Measurements from ENCODE around the gene ADSS2. TPM values are rescaled to one million over a fixed set of nuclear protein-coding genes. Genes with fewer than 3 reads are reported as not detected.
A peak's percentile ranks its signal among the peaks of the same experiment; 100 is the strongest.

Gene ADSS2
- total RNA-seq, 1 experiment from 2014 or later: 61.5 TPM

DNA sequence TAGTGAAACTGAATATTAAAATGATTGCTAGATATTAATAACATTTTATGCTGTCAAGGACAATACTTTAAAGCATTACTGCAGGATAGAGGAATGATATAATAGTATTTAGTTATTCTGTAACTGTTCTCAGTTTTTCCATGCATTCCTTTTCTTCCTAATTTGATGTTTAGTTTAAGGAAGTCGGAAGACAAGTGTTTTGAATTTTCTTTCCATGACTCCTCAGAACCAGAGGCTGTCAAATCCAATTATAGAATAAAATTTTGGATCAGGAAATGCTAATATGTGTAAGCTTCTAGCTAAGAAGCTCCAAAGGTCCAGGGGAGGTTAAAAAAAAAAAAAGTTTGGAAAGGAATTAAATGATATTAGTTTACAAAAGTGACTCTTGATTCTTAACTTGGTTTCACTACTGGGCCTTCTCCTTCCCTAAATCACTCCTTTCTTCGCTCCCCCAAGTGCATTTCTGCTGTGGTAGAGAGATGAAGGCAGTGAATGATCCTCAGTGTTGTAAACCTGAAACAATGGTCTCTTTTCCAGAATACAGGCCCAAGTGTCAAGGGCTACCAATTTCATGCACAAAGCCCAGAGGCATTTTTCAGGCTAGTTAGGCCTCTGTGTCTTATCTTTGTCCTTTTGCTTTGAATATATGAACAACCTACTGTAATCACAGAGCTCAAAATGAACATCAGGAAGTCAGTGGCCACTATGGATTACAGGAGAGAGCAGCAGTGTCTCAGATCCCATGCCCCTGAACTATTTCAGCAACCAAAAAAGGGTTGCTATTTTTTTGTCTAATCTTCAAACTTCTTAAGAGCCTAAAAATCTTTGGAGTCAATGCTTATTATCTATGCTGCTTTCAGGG lies 6.2 kb downstream of the ADSS2 start:
- no peak for DNase-seq (ENCODE audit: low read depth)

DNA sequence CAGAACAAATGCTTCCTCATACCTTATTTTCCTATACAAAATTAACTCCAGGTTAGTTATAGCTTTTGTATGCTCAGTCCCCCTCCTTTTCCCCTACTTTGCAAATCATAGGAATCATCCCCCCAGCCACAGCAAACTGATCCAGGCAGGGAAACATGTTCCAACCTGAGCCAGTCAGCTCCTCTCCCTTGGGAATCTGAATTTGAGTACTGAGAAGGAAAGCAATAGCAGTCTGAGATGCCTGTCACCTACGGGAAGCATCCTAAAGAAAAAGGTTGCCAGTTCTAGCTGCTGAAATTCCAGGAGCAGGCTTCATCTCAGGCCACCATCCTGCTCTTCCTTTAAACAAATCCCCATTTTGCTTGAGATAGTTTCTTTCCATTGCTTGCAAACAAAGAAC lies 6.9 kb downstream of the ADSS2 start:
- DNase-seq (ENCODE audit: low read depth): no peak

DNA sequence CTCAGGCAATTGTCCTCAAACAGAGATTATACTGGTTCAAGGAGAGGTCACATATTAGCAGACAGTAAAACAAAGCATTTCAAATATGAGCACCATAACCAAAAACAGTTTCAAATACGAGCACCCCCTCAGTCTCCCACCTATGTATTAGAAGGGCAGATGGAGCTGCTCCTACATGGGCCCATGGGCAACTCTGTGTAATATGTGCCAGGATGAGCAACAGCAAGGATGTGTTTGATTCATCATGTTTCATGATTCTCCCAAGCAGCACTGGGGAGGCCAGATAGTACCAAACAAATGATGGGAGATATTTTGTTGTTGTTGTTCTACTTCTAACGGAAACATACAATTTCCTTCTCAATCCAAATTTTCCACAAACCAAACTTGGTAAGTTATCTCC lies 8.9 kb downstream of the ADSS2 start:
- DNase-seq (ENCODE audit: low read depth): no peak

DNA sequence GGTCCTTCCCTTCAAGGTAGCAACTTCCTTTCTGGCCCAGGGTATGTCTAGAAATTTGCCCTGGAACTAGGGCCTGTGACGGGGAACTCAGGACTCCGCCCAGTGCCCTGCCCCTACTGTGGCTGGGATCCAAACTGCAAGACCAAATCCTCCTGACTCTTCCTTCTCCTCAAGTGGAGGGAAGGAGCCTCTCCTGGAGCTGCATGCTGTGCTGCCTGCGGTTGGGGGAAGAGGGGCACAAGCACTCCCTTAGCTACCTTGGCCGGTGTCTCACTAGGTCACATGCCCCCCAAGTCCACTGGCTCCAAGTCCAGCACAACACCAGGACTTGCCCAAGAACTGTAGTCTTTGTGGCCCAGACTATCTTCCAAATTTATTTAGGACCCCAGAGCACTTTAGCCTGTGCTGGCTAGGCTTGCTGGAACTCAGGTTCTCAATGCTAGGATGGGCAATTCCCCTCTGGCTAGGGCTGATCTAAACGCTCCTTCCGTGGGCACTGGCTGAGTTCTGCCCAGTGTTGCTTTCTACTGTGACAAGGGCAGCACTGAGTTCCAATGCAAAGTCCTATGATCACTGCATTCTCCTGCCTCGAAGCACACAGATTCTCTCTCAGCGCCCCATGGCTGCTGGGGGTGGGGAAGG lies 12.2 kb downstream of the ADSS2 start:
- no peak for DNase-seq (ENCODE audit: low read depth)

DNA sequence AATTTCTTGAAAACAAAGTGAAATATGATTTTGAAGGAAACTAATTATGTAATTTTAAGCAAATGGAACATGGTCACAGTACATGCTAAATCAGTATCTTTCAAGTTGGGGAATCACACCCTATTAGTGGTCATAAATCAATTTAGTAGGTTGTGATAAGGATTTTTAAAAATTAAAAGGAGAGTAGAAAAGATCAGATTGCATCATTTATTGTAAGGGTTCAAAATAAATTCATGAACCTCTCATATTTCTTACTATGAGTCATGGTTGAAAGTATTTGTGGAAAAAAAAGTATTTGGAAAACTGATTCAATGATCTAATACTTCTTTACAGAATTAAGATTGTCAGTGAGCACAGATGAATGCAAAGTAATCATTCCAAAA lies 14.6 kb downstream of the ADSS2 start:
- no peak for DNase-seq (ENCODE audit: low read depth)

DNA sequence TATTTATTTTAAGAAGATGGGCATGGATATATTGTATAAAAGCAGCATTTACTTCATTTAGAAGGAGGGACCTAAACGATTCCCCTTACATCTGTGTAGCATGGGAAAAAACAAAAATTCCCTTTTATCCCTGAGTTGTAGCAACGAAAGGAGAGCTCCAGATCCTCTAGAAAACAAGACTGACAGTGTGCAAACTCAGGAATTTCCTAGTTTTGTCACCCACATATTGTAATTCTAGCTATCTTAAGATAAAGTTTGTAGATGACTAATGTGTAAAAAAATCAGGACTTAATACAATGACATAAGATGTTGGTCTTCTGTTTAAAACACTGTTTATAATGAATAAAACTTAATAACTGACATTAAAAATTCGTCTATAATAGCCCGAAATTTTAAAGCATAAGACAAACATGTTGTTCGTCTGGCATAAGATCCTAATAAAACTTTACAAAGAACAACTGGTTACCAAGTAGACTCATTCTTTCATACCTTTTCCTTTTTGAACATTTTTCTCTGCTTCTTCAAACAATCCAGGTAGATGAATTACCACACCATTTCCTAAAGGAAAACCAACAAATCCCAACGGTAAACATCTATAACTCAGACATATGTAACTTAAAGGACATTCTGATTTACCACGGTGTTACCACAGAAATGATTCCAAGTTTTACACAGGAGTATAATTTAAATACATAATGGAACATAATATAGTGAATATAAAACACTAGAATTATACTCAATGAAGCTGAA lies 15.2 kb downstream of the ADSS2 start:
- peak; percentile 19 for DNase-seq (ENCODE audit: low read depth)

DNA sequence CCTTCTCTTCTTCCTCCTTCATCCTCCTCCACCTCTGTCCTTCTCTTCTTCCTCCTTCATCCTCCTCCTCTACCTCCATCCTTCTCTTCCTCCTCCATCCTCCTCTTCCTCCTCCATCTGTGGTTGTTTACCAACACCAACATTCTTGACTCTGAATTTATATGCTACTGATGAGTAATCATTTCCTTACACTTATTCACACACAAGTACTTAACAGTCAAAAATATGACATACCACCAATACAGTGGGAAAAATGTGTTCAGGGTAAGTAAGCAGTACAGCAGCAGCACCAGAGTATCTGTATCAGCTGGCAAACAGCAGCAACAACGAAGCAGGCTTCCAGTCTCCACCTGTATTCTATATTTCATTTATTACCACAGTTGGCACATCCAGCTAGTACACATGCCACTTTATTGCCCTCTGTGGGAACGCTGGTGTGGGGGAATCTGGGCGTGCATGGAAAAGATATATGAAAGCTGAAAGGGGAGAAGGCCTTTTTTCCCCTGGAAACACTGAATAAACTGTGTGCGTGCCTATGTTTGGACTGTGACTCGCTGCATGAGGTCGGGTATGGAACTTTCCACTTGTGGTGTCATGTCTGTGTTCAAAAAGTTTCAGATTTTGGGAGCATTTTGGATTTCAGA lies 16.0 kb downstream of the ADSS2 start:
- DNase-seq (ENCODE audit: low read depth): peak; percentile 34

DNA sequence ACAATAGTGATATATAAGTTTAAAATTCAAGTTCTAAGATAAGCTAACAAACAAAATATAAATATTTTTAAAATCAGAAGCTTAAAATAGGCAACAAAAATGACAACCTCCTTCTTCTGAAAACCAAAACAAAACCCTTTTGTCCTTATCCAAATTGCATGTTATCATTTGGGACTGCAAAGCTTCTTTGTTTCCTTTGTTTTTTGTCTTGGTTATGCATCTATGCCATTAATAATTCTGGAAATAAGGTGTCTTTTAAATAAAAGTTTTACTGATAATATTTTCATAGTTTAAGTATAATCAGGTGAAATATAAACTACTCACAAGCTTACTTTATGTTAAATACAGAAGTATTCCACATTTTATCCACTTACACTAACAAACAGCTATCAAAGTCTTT lies 20.5 kb downstream of the ADSS2 start:
- no peak for DNase-seq (ENCODE audit: low read depth)

DNA sequence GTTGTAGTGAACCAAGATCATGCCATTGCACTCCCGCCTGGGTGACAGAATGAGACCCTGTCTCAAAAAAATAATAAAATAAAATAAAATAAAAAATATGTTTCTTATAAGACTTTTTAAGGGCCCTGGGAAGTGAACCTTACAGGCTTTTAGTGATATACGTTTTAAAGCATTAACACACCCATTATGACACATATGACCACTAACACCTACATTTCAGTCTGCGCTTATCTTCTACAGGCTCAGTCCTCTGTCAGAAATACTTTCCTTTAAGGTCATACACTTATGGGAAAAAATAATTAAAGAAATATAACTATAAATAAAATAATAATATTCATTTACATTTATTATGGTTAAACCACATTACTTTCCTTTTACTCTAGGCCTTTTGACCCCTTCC lies 21.9 kb downstream of the ADSS2 start:
- DNase-seq (ENCODE audit: low read depth): no peak

DNA sequence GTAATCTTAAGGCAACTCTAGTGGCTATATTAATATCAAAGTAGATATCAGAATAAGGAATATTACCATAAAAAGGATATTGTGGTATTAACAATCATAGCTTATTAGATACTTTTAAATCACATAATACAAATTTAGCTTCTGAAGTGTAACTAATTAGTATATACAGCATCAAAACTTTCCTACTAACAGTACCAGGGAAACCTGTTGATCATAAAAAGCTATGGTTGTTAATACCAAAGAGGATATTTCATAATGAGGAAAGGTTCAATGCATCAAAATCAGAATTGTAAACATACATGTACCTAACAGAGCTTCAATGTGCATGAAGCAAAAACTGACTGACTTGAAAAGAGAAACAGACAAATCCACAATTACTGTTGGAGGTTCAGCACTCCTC lies 24.1 kb downstream of the ADSS2 start:
- DNase-seq (ENCODE audit: low read depth): no peak

DNA sequence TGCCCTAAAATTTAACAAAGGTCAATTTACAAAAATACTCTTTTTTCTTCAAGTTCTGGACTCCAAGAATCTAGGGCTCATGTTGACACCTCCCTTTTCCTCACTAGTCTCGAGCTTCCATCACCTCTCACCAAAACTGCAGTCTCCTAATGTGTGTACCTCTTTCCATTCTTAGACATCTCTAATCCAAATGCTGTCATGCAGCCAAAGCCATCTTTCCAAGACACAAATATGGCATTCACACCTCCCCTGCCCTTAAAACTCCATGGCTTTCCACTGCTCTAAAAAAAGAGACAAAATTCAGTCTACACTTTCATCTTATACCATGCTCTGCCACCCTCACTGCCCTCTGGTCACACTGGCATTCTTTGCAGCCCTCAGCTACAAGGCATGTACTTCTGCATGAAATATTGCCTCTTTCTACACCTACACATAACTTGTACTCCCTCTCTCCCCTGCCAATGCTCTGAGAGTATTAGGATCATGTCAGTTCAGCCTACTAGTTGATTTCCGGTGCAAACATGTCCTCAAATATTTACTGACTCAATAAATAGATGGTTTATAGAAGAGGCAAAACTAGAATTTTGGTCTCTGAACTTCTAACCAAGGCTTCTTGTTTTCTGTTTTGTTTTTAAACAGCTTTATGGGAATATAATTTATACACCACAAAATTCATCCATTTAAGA lies 26.9 kb downstream of the ADSS2 start:
- no peak for DNase-seq (ENCODE audit: low read depth)

DNA sequence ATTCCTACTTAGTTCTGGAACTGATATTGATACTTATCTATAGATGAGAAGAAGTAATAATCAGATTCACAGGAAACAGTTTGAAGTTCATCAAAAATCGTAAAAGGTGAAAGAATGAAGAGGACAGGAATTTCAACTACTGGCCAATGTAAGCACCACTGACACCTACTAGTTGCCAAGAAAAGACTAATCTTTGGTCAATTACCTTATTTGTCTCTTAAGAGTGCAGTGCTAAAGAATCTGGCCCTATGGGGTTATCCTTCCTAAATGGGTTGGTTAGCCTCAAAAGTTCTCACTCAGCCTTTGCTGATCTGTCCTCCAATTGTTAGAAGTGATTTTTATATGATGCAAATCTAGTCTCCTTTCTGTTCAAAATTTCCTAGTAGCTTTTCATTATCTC lies 29.5 kb downstream of the ADSS2 start:
- no peak for DNase-seq (ENCODE audit: low read depth)

DNA sequence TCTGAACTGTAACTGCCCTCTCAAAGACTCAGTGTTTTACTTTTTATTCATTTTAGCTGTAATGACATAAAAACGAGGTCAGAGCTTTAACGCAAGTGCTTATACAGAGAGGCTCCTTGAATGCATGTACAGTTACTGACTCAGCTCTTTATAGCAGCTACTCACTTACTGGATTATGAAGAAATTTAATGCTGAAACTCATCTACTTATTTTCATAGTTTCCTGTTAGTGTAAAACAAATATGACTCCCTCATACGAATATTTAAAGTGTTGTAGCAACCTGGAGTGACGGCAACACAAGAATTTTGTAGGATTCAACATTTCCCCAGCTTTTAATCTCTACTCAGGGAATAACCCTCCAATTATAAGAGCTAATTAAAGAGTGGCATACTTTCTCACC lies 32.7 kb downstream of the ADSS2 start:
- DNase-seq (ENCODE audit: low read depth): no peak

DNA sequence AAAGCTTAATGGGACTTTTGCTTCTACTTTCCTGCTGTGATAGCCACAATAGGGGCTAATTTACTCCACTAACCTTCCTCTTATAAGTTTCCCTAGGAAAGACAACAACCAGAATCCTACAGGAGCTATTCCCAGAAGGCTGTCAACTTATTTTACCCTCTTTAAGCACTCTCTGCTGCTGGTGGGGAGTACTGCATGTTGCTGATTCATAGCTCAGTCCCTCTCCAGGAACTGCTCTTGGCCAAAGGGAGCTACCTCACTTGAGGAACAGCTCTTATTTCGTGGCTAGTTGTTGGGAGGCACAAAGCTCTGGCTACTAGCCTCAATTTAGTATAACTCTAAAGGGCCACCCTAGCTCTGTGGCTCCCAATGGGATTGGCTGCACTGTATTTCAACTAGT lies 37.2 kb downstream of the ADSS2 start:
- DNase-seq (ENCODE audit: low read depth): no peak

DNA sequence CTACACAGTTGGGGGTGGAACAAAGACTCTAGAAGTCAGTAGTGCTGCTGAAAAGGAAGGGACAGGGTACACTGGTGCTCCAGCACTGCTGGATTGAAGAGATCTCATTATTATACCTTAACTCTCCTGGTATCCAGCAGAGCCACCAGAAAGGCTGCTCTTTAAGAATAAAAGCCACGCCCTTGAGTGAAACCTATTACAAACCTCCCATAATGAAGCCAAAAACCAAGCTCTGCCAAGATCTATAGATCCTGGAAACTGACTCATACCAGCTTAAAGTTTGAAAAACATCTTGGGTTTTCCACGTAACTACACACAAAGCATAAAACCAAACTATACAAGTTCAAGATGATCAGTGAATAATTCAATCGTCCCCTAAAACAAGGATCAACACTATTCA lies 38.0 kb downstream of the ADSS2 start:
- DNase-seq (ENCODE audit: low read depth): no peak

DNA sequence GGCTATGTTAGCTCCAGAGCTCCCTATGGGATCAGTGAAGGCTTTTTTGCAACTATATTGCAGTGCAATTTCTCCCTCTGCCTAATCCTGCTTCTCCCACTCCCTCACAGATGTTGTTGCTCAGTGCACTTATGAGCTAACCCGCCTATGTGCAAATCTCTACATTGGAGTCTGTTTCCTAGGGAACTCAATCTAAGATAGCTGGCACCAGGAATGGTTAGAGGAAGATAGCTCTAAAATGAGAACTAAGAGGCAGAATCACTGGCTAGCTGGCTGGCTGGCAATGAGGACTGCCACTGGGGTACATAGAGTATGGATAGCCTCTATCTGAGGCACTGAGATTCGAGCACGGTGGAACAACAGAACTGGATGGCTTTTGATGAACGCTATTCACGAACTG lies 39.5 kb downstream of the ADSS2 start:
- DNase-seq (ENCODE audit: low read depth): no peak

DNA sequence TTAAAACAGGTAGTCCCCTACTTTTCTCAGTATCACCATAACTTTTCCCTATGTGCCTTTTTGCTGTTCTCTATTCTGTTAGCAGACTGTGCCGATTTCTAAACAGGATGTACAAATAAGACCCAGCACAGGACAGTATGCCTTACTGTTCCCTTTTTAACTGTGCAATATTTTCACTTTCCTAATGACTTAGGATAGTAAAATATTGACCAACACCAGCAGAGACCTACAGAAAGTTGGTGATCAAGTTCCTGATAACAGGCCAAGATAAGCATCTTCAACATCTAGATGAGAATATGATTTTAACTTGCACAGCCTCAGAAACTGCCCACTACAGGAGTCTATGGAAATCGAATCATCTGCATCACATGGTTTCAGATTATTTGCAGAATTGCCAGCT lies 42.0 kb downstream of the ADSS2 start:
- DNase-seq (ENCODE audit: low read depth): no peak

DNA sequence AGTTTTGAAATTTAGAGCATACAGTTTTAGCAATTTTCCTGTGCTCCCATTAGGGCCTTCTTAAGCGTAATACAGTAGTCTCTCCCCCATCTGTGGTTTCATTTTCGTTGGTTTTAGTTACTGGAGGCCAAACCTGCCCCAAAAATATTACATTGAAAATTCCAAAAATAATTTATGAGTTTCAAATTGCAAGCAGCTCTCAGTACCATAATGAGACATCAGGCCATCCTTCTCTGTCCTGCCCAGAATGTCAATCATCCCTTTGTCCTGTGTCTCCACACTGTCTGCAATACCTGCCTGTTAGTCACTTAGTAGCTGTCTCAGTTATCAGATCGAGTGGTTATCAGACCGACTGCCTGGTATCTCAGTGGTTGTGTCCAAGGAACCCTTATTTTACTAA lies 45.4 kb downstream of the ADSS2 start:
- no peak for DNase-seq (ENCODE audit: low read depth)

DNA sequence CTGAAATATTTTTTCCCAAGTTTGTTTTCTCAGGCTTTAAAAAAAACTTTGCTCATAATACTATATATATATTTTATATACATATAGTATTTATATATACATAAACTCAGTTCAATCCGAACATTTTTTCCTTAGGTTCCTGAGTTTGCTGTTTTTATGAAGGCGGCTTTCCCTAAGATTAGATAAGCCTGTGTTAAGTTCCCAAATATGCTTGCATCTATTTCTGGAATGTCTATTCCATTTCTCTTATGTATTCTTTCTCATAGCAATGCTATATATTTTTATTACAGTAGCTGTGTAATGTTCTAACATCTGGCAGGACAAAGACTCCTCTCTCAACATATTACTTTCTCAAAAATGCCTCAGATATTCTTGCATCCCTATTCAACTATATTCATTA lies 45.9 kb downstream of the ADSS2 start:
- DNase-seq (ENCODE audit: low read depth): no peak

DNA sequence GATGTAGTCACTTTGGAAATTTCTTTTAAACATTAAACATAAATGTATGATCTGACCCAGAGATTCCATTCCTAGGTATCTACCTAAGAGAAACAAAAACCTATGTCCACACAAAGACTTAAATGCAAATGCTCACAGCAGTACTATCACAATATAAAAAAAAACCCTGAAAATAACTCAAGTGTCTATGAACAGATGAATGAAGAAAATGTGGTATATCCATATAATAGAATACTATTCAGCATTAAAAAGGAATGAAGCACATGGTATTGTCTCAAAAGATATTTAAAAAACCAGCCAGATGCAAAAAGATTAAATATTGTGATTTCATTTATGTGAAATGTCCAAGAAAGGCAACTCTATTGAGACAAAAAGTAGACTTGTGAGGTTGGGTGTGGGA lies 48.3 kb downstream of the ADSS2 start:
- DNase-seq (ENCODE audit: low read depth): no peak

DNA sequence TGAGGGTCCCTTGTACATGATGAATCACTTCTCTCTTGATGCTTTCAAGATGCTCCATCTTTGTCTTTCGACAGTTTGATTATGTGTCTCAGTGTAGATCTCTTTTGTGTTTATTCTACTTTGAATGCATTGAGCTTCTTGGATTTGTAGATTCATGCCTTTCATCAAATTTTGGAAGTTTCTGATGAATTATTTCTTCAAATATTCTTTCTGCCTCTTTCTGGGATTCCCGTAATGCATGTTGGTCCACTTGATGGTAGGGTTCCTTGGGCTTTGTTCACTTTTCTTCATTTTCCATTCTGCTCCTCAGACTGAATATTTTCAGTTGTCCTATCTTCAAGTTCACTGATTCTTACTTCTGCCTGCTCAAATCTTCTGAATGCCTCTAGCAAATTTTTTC lies 50.7 kb downstream of the ADSS2 start:
- DNase-seq (ENCODE audit: low read depth): no peak

DNA sequence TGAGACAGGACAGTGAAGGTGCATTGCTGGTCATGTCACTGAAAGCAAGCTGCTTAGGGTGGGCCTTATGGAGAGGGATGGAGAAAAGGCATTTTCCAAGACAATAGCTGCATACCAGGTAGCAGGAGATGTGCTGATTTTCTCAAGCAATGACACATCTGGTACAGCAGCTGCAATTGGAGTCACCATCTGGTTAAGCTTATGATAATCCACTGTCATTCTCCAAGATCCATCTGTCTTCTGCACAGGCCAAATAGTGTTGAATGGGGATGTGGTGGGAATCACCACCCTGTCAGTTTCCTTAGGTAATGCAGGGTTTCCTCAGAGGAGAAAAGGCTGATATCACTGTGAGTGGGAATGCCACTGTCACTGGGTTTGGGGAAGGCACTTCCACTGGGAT lies 54.6 kb downstream of the ADSS2 start:
- DNase-seq (ENCODE audit: low read depth): no peak
